Caki2 (cell line): ENCODE results near the gene SFXN2. TPM values are rescaled to one million over a fixed set of nuclear protein-coding genes. Genes with fewer than 3 reads are reported as not detected.
A peak's percentile ranks its signal among the peaks of the same experiment; 100 is the strongest.
"Not testable (repeated sequence)": the region's sequence is repeated elsewhere in the genome, so short reads cannot be mapped to it uniquely, and the experiment has no call there.

Source experiments
- DNase-seq: peaks from one replicate; pipeline ENCODE4 v3.0.0-alpha.2; 2015; ENCODE audit warnings: low read depth
- in situ Hi-C: cut with HindIII; loops from 2 replicates; pipeline ENCODE4 v1.10.0; 2016; ENCODE audit warnings: low sequenced_read_pairs, low pct_unique_long_range_greater_than_20kb, mixed read lengths
- total RNA-seq: library from RNA; depleted of rRNA; stranded (reverse); fragments of >200 nt; shearing (Covaris generic); gene quantifications from 2 replicates; pipeline ENCODE4 v1.2.3, GENCODE V29; 2014; ENCODE audit warnings: low replicate concordance

The SFXN2 gene
- total RNA-seq, 1 experiment from 2014 or later: 22.1 TPM

GRCh38 chr10:102740229-102740628, 25.8 kb downstream of the SFXN2 start:
- in situ Hi-C loops: no loop called here

GRCh38 chr10:102741726-102742237, 27.3 kb downstream of the SFXN2 start:
- DNase-seq: no peak
- in situ Hi-C loops: no loop called here

More at GRCh38 chr10:102740229-102740628, 25.8 kb downstream of the SFXN2 start:
- DNase-seq: no peak

GRCh38 chr10:102742313-102742712, 27.9 kb downstream of the SFXN2 start:
- DNase-seq, in situ Hi-C loops: not testable (repeated sequence)

DNA sequence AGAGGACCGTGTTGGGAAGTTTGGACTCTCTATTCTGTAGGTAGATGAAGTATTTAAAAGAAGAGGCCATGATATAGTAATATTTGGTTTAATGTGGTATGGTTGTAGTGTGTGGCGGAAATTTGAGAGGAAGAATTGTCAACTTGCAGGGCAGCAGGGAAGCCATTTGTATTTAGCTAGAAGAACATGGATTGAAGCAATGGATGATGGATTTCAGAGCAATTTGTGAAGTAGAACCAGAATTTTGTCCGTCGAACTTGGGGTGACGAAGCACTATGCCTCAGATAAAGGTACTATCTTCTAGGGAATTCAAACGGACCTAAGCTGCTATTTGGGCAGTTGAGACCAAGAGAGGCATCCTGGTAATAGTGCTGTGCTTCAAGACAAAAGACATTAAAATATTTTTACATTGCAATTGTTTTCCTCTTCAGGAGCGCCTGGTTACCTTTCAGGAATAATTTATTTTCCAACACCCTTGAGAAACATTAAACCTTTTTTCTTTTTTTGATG, 28.7 kb downstream of the SFXN2 start:
- in situ Hi-C loops: no loop called here

GRCh38 chr10:102743588-102744373, 29.3 kb downstream of the SFXN2 start, which contains the start of gene WBP1L:
Gene WBP1L (plus strand): TSS chr10:102743948. CDS start chr10:102744054, 106 bp downstream.
- peak; percentile 99 for DNase-seq
- in situ Hi-C loops: no loop called here

More for the DNA sequence above, 28.7 kb downstream of the SFXN2 start:
- peak; percentile 19 for DNase-seq

- no peak for DNase-seq
- in situ Hi-C loops: no loop called here
Measured at GRCh38 chr10:102744374-102745051, 30.1 kb downstream of the SFXN2 start.

GRCh38 chr10:102745157-102745556, 30.7 kb downstream of the SFXN2 start:
- in situ Hi-C loops: no loop called here
- no peak for DNase-seq

DNA sequence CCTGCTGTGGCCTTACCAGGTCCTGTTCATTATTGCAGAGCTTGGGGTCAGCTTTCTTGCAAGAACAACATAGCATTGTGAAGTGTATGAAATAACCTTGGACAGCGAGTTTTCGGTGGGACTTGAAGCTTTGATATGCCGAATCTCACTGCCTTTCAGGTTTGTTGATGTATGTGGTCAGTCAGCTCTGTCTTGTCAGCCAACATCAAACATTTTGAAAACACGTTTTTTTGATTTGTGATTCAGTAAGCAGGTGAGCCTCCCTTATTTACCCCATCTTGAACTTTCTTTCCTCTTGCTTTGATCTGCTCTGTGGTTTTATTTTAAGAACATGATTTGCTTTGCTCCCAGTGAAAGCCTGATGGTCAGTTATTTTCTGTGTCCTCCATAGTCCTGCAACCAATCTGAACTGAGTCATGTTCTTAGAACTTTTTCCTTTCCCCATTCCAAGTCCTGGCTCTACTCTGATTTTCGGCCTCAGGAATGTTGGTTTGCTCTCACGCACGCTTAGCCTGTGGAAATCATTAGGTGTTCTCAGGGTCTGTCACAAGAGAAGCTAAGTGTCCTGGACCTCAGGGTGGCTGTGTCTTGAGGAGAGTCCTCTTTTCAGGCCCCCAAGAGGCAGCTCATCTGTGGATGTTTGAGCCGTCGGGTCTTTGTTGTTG, 38.0 kb downstream of the SFXN2 start:
- in situ Hi-C loops: no loop called here
- no peak for DNase-seq

DNA sequence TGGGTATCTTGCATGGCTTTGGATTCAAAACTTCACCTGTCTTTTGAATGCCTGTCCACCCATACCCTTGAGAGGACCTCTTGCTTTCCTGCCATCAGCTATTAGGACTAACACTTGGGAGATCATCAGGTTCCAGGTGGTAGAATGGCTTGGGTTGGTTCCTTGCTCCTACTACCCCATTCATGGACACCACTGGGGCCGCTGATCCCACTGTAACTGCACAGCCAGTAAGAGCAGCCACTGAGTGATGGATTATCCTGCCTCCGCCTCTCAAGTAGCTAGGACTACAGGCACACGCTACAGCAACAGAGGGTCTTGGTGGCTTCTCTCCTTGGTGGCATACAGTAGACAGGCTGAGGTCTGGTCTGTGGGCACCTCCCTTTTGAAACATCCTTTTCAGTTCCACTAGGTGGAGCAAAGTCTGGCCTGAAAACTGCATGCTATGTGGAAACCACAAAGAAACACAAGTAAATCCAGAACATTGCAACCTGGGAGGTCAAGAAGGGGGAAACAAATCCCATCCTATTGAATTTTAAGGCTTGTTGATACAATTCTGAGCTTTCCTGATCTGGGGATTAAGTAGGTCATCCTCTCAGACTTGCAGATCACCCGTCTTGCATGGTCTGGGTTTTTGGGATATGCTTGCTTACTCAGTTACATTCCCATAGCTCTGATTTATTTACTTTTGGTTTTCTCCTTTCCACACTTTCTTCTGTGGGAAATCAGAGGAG, 38.7 kb downstream of the SFXN2 start:
- in situ Hi-C loops: no loop called here
- no peak for DNase-seq

- in situ Hi-C loops: no loop called here
- no peak for DNase-seq
Measured at GRCh38 chr10:102753718-102754117, 39.3 kb downstream of the SFXN2 start.

- no peak for DNase-seq
- in situ Hi-C loops: no loop called here
Measured at GRCh38 chr10:102757323-102757722, 42.9 kb downstream of the SFXN2 start.

DNA sequence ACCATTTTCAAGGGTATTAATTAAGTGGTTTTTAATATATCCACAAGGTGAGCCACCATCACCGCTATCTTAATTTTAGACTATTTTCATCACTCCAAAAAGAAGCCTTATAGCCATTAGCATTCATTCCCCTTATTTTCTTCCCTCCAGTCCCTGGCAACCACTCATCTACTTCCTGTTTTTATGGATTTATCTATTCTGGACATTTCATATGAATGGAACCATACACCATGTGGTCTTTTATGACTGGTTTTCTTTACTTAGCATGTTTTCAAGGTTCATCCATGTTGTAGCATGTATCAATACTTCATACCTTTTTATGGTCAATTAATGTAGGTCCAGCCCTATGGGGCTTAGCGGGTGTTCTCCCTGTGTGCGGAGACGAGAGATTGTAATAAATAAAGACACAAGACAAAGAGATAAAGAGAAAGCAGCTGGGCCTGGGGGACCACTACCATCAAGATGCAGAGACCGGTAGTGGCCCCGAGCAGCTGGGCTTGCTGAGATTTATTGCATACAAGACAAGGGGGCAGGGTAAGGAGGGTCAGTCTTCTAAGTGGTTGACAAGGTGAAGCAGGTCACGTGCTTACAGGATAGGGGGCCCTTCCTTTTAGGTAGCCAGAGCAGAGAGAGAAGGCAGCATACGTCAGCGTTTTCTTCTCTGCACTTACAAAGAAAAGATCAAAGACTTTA, 44.0 kb downstream of the SFXN2 start:
- peak; percentile 49 for DNase-seq
- in situ Hi-C loops: no loop called here

DNA sequence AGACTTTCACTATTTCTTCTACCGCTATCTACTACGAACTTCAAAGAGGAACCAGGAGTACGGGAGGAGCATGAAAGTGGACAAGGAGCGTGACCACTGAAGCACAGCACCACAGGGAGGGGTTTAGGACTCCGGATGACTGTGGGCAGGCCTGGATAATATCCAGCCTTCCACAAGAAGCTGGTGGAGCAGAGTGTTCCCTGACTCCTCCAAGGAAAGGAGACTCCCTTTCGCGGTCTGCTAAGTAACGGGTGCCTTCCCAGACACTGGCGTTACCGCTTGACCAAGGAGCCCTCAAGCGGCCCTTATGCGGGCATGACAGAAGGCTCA, 44.5 kb downstream of the SFXN2 start:
- in situ Hi-C loops, DNase-seq: not testable (repeated sequence)

- in situ Hi-C loops: no loop called here
- DNase-seq: no peak
Measured at GRCh38 chr10:102759497-102760210, 45.2 kb downstream of the SFXN2 start.

DNA sequence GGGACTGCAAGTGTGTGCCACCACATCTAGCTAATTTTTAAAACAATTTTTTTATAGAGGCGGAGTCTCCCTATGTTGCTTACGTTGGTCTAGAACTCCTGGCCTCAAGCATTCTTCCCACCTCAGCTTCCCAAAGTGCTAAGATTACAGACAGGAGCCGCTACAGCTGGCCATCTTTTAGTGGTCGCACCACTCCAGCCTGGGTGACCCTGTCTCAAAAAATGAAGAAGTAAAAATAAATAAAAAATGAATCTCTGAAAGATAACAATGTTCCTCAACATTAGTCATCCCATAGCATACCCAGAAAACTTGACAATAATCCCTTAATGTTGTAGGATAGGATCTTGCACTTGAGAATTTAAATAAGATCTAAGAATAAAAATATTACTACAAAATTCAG, 47.5 kb downstream of the SFXN2 start:
- in situ Hi-C loops: no loop called here
- DNase-seq: no peak

DNA sequence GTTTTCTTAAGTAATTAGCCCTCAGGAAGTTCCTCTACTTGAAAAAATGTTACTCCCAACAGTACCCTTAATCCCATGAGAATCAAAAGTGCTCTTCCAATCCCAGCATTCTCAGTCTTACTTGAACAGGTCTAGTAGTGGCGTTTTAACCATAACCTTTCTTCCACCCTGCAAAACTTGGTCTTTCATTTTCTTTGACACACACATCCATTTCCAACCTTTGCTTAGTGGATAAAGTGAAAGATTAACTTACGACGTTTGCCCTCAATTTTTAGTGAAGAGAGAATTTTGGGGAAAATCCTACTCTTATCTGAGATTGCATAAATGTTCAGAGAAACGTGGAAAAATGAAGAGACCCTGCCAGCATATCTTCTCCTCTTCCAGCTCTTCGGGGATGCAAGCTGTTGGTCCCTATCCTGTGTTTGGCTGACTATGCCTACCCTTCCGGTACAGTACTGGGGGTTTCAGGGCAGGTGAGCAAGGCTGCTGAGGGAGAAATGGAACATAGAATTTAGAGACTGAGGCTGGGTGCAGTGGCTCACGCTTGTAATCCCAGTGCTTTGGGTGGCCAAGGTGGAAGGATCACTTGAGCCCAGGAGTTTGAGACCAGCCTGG, 48.1 kb downstream of the SFXN2 start:
- in situ Hi-C loops: no loop called here
- DNase-seq: no peak
